Measurements from ENCODE around the gene APOLD1.
A peak's percentile ranks its signal among the peaks of the same experiment; 100 is the strongest.
"Not testable (repeated sequence)": the region's sequence is repeated elsewhere in the genome, so short reads cannot be mapped to it uniquely, and the experiment has no call there.

The APOLD1 gene

GRCh38 chr12:12784911-12785814, at the start of gene APOLD1:
Gene APOLD1 (plus strand): TSS chr12:12785659. CDS start chr12:12785692, 33 bp downstream.
- no peaks in the 10 kb centered on the region for H3K9me3 ChIP-seq
- in situ Hi-C loops (cut with MboI; ENCODE audit: low sequenced_read_pairs), result no loop called here
- peak within 1 kb of the TSS; percentile 25 for H3K4me3 ChIP-seq
- no peak for DNase-seq (ENCODE audit: low spot score in 2 of 2)
- no peaks in the 10 kb centered on the region for H3K36me3 ChIP-seq (replicated peaks)
- no peaks in the 10 kb centered on the region for H3K27me3 ChIP-seq (ENCODE audit: low read depth)
- H3K4me1 ChIP-seq, result peaks cover 13% of the 10 kb centered on the region

DNA sequence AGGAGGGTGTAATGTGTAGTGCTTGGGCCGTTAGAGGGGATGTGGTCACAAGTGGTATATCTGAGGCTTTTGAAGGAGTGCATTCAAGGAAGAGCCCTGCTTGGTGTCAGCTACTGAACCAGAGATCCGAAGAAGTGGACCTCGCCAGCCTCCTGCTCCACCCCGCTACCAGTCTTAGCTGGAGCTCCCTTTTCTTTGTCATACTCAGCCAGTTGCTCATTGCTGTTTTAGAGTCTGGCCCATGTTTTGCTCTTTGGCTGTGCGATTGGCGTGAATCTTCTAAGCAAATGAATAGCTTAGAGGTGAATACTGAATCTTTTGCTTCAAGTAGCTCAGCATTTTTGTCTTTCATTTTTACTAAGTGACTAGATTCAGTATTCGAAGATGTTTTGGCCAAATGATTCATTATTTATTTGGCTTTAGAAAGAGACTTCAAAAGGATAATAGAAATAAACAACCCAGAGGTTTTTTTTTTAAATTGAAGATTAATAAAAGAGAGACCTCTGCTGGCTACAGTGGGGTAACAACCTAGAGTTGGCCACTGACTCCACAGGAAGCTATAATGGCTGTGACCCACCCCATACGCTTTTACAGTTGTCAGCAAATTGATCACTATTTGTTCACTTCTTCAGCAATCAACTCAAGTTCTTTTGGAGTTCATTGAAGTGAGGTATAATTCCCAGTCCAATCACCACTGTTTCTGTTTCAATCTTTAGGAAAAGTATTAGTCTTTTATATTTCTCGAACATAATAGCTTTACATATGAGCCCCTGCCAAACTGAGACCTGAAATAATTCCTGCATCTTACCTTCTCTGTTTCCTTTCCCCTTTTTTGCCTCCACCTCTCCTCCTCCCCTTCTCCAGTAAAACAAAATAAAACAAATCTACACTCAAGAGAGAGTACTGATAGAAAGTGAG, 48.4 kb upstream of the APOLD1 start:
- Histone ChIP-seq H3K4me1 (peaks cover 16% of the 10 kb centered on the region), H3K9me3 (no peaks in the 10 kb centered on the region), H3K27me3 (ENCODE audit: low read depth) (no peaks in the 10 kb centered on the region), H3K36me3 (replicated peaks) (no peaks in the 10 kb centered on the region), H3K4me3 (no peak overlapping the region)
- peak; percentile 42 to 63 for DNase-seq (ENCODE audit: low spot score in 2 of 2)
- in situ Hi-C loops (cut with MboI; ENCODE audit: low sequenced_read_pairs), result no loop called here

DNA sequence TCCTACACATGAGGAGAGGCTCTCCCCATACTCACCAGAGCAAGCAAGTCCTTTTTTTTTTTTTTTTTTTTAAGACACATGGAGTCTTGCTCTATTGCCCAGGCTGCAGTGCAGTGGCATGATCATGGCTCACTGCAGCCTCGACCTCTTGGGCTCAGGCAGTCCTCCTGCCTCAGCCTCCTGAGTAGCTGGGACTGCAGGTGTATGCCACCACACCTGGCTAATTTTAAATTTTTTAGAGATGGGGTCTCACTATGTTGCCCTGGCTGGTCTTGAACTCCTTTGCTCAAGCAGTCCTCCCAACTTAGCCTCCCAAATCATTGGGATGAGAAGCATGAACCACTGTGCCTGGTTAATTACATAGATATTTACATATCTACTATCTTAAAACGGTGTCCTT, 47.3 kb upstream of the APOLD1 start:
- in situ Hi-C loops (cut with MboI; ENCODE audit: low sequenced_read_pairs); H3K4me3 ChIP-seq; H3K27me3 ChIP-seq (ENCODE audit: low read depth); H3K9me3 ChIP-seq; H3K36me3 ChIP-seq (replicated peaks); DNase-seq (ENCODE audit: low spot score in 2 of 2): not testable (repeated sequence)
- peaks cover 17% of the 10 kb centered on the region for H3K4me1 ChIP-seq

DNA sequence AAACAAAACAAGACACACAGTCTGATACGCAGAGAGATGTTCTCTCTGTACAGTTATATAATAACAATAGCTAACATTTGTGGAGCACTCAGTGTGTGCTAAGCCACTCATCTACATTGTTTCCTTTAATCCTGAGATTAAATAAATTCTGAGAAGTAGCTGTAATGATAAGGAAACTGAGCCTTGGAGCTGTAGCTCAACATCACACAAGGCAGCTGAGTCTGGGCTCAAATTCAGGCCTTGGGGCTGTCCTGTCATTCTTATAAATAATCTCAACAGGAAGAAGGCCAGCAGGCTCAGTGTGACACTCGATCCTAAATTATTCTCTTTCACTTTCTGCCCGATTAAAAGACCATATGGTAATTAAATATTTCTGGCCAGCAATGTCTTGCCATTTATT, 43.8 kb upstream of the APOLD1 start:
- Histone ChIP-seq H3K27me3 (ENCODE audit: low read depth) (no peaks in the 10 kb centered on the region), H3K9me3 (no peaks in the 10 kb centered on the region), H3K36me3 (replicated peaks) (no peaks in the 10 kb centered on the region), H3K4me1 (peaks cover 13% of the 10 kb centered on the region), H3K4me3 (no peak overlapping the region)
- in situ Hi-C loops (cut with MboI; ENCODE audit: low sequenced_read_pairs), result no loop called here
- DNase-seq (ENCODE audit: low spot score in 2 of 2), result peak in 1 of 2 experiments; percentile 55

DNA sequence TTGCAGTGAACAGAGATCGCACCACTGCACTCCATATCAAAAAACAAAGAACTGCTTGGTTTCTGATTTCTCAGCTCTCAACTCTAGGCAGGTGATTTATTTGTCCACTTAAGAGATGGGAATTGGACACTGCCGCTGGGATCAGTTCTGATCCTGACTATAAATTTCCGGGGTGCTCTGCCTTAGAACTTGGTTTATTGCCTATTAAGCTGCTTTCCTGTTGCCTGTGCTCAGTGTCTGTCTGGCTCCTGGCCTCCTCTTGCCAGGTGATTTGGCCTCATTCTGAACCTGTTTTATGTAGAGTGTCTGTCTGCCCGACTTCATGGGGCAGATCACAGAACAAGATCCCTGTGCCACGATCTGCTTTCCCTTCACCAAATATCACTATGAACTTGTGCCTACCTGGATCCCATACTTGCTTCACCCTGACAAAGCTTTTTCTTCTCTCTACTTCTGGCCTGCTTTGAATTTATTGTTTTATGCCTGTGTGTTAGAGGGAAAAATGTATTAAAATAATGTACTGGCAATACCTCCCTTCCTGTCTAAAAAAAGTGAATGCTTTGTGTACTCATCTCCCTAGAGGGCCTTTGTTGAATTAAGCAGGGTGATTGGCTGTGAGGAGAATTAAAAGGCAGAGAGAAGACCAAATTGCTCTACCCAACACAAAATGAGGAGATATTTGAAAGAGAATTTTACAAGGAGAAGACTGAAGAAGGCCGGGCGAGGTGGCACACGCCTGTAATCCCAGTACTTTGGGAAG, 40.7 kb upstream of the APOLD1 start:
- Histone ChIP-seq H3K36me3 (replicated peaks) (no peaks in the 10 kb centered on the region), H3K4me1 (peaks cover 17% of the 10 kb centered on the region), H3K27me3 (ENCODE audit: low read depth) (no peaks in the 10 kb centered on the region), H3K9me3 (no peaks in the 10 kb centered on the region), H3K4me3 (no peak overlapping the region)
- in situ Hi-C loops (cut with MboI; ENCODE audit: low sequenced_read_pairs), result no loop called here
- DNase-seq (ENCODE audit: low spot score in 2 of 2), result no peak

GRCh38 chr12:12745576-12746211, 39.8 kb upstream of the APOLD1 start:
- in situ Hi-C loops (cut with MboI; ENCODE audit: low sequenced_read_pairs), result no loop called here
- Histone ChIP-seq H3K27me3 (ENCODE audit: low read depth) (no peaks in the 10 kb centered on the region), H3K9me3 (no peaks in the 10 kb centered on the region), H3K4me1 (peaks cover 17% of the 10 kb centered on the region), H3K4me3 (no peak overlapping the region), H3K36me3 (replicated peaks) (no peaks in the 10 kb centered on the region)
- DNase-seq (ENCODE audit: low spot score in 2 of 2), result no peak

DNA sequence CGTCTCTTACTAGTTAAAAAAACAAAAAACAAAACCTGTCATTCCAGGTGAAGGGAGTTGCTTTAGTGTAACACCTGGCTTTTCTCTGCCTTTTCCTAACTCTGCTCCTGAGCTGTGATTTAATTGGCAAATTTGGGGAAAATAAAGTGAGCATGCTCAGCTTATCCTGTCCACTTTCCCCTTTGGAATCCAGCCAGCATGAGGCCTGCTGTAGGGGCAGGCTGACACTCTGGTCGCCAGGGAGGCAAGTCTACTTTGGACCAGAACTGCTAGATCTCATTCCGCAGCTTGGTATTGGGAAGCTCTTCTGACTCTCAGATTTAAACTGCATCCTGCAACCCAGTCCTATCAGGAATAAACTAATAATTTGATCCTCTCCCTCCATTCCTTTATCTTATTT, 38.2 kb upstream of the APOLD1 start:
- Histone ChIP-seq H3K4me3 (no peak overlapping the region), H3K36me3 (replicated peaks) (no peaks in the 10 kb centered on the region), H3K4me1 (peaks cover 6% of the 10 kb centered on the region), H3K27me3 (ENCODE audit: low read depth) (no peaks in the 10 kb centered on the region), H3K9me3 (no peaks in the 10 kb centered on the region)
- in situ Hi-C loops (cut with MboI; ENCODE audit: low sequenced_read_pairs), result no loop called here
- DNase-seq (ENCODE audit: low spot score in 2 of 2), result no peak

GRCh38 chr12:12748044-12748443, 37.4 kb upstream of the APOLD1 start:
- Histone ChIP-seq H3K4me1 (peaks cover 6% of the 10 kb centered on the region), H3K9me3 (no peaks in the 10 kb centered on the region), H3K36me3 (replicated peaks) (no peaks in the 10 kb centered on the region), H3K4me3 (no peak overlapping the region), H3K27me3 (ENCODE audit: low read depth) (no peaks in the 10 kb centered on the region)
- DNase-seq (ENCODE audit: low spot score in 2 of 2), result no peak
- in situ Hi-C loops (cut with MboI; ENCODE audit: low sequenced_read_pairs), result no loop called here

- in situ Hi-C loops (cut with MboI; ENCODE audit: low sequenced_read_pairs), result no loop called here
- Histone ChIP-seq H3K4me3 (no peak overlapping the region), H3K27me3 (ENCODE audit: low read depth) (no peaks in the 10 kb centered on the region), H3K4me1 (peaks cover 6% of the 10 kb centered on the region), H3K9me3 (no peaks in the 10 kb centered on the region), H3K36me3 (replicated peaks) (no peaks in the 10 kb centered on the region)
- no peak for DNase-seq (ENCODE audit: low spot score in 2 of 2)
Observed at GRCh38 chr12:12749433-12749832, 36.0 kb upstream of the APOLD1 start.

- Histone ChIP-seq H3K4me1 (no peaks in the 10 kb centered on the region), H3K4me3 (no peak overlapping the region), H3K9me3 (no peaks in the 10 kb centered on the region), H3K27me3 (ENCODE audit: low read depth) (no peaks in the 10 kb centered on the region), H3K36me3 (replicated peaks) (no peaks in the 10 kb centered on the region)
- DNase-seq (ENCODE audit: low spot score in 2 of 2), result no peak
- in situ Hi-C loops (cut with MboI; ENCODE audit: low sequenced_read_pairs), result no loop called here
Observed at GRCh38 chr12:12755923-12756322, 29.5 kb upstream of the APOLD1 start.

- no peak for DNase-seq (ENCODE audit: low spot score in 2 of 2)
- no peaks in the 10 kb centered on the region for H3K36me3 ChIP-seq (replicated peaks)
- in situ Hi-C loops (cut with MboI; ENCODE audit: low sequenced_read_pairs), result no loop called here
- H3K9me3 ChIP-seq, result no peaks in the 10 kb centered on the region
- H3K4me3 ChIP-seq, result no peak overlapping the region
- no peaks in the 10 kb centered on the region for H3K27me3 ChIP-seq (ENCODE audit: low read depth)
- H3K4me1 ChIP-seq, result no peaks in the 10 kb centered on the region
Observed at GRCh38 chr12:12757121-12757520, 28.3 kb upstream of the APOLD1 start.

DNA sequence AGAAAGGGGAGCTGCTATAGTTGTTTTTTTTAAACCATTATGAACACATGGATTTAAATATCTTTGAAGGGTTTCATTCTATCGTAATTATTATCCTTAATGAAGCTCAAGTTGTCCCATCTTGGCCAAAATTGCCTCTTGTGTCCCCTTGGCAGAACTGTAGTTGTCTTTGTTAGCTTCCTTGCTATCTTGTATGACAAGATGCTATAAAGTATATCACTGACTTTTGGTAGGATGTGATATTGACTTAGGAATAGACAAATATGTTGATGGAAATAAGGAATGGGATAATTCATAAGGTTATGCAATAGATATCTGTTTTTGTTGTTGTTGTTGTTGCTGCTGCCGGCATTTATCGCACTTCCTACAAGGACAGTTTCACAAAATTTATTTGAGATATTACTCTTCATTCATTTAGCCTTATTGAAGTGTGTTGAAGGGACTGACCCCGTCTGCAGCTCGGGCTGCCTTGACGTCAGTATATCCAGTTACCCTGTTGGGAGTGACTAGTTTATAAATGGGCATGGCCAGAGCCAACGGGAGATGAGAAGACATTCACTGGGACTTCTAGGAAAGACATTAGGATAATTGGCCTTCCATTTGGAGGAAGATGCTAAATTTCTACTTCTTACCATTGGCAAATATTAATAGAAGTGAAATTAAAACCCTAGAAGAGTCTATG, 26.1 kb upstream of the APOLD1 start:
- no peaks in the 10 kb centered on the region for H3K4me1 ChIP-seq
- H3K9me3 ChIP-seq, result no peaks in the 10 kb centered on the region; the same call in 1 of the 2 replicates
- in situ Hi-C loops (cut with MboI; ENCODE audit: low sequenced_read_pairs), result no loop called here
- H3K4me3 ChIP-seq, result no peak overlapping the region
- H3K27me3 ChIP-seq (ENCODE audit: low read depth), result no peaks in the 10 kb centered on the region
- DNase-seq (ENCODE audit: low spot score in 2 of 2), result no peak
- H3K36me3 ChIP-seq (replicated peaks), result no peaks in the 10 kb centered on the region

GRCh38 chr12:12764824-12765223, 20.6 kb upstream of the APOLD1 start:
- H3K27me3 ChIP-seq (ENCODE audit: low read depth), result no peaks in the 10 kb centered on the region
- in situ Hi-C loops (cut with MboI; ENCODE audit: low sequenced_read_pairs), result no loop called here
- no peaks in the 10 kb centered on the region for H3K36me3 ChIP-seq (replicated peaks)
- no peak overlapping the region for H3K4me3 ChIP-seq
- DNase-seq (ENCODE audit: low spot score in 2 of 2), result no peak
- no peaks in the 10 kb centered on the region; the same call in 1 of the 2 replicates for H3K9me3 ChIP-seq
- H3K4me1 ChIP-seq, result no peaks in the 10 kb centered on the region

Measured in HAP-1 (cell line).